Epithelial cell of esophagus (primary cell): ENCODE measurements around the gene DIDO1.

Experiments used
- DNase-seq: peaks from one replicate; pipeline ENCODE4 v3.0.0; 2010; ENCODE audit warnings: low read depth
- H3K4me3 ChIP-seq: 2 replicates; pipeline ENCODE4 v1.5.1; 2011; ENCODE audit warnings: mild to moderate bottlenecking, low read length, control low read depth
- CTCF ChIP-seq: IDR thresholded peaks from 2 replicates; pipeline ENCODE4 v1.5.1; 2011; ENCODE audit warnings: low read depth, mild to moderate bottlenecking, low read length, control low read depth, inconsistent platforms; ENCODE audit not compliant: insufficient read depth; ENCODE audit errors: missing control alignments

Gene DIDO1

GRCh38 chr20:62829231-62830230 lies 96.8 kb downstream of the DIDO1 start:
- DNase-seq: no peak
- no peak overlapping the region for H3K4me3 ChIP-seq
- no peak for TF ChIP-seq CTCF

- H3K4me3 ChIP-seq: no peak overlapping the region
- no peak for TF ChIP-seq CTCF
- DNase-seq: no peak
Observed at GRCh38 chr20:62828511-62829230, 97.6 kb downstream of the DIDO1 start.

GRCh38 chr20:62828051-62828450 lies 98.3 kb downstream of the DIDO1 start:
- no peak for TF ChIP-seq CTCF
- DNase-seq: no peak
- no peak overlapping the region for H3K4me3 ChIP-seq
